HG03159 (cell line): ENCODE data around the gene LGR4.
"Not testable (repeated sequence)": the region's sequence is repeated elsewhere in the genome, so short reads cannot be mapped to it uniquely, and the experiment has no call there.

Experiments used
- ATAC-seq: cut with Tn5 transposase; IDR thresholded peaks from one replicate; pipeline ENCODE4 v1.9.1; 2021; ENCODE audit warnings: mild to moderate bottlenecking, moderate library complexity; ENCODE audit not compliant: unreplicated experiment

Gene LGR4

GRCh38 chr11:27460158-27460978, 12.2 kb downstream of the LGR4 start:
- no peak for ATAC-seq

- ATAC-seq = no peak
These were observed 13.4 kb downstream of the LGR4 start for GRCh38 chr11:27459191-27459590.

GRCh38 chr11:27458182-27458581, 14.4 kb downstream of the LGR4 start:
- ATAC-seq = no peak

- ATAC-seq = no peak
These were observed 15.7 kb downstream of the LGR4 start for GRCh38 chr11:27456795-27457329.

- no peak for ATAC-seq
These were observed 16.3 kb downstream of the LGR4 start for GRCh38 chr11:27456140-27456794.

GRCh38 chr11:27455667-27456066, 16.9 kb downstream of the LGR4 start:
- ATAC-seq = no peak

- ATAC-seq = no peak
These were observed 18.9 kb downstream of the LGR4 start for GRCh38 chr11:27453701-27454100.

- no peak for ATAC-seq
These were observed 20.4 kb downstream of the LGR4 start for GRCh38 chr11:27452147-27452546.

- ATAC-seq = no peak
These were observed 21.2 kb downstream of the LGR4 start for GRCh38 chr11:27451244-27451965.

GRCh38 chr11:27448184-27448540, 24.4 kb downstream of the LGR4 start:
- not testable (repeated sequence) for ATAC-seq

GRCh38 chr11:27447288-27448183, 25.1 kb downstream of the LGR4 start:
- ATAC-seq = no peak

- ATAC-seq = no peak
These were observed 27.0 kb downstream of the LGR4 start for GRCh38 chr11:27445625-27446024.

- ATAC-seq = no peak
These were observed 27.8 kb downstream of the LGR4 start for GRCh38 chr11:27444801-27445215.

GRCh38 chr11:27443746-27444507, 28.7 kb downstream of the LGR4 start:
- no peak for ATAC-seq

- no peak for ATAC-seq
These were observed 29.4 kb downstream of the LGR4 start for GRCh38 chr11:27443227-27443626.

- ATAC-seq = no peak
These were observed 32.5 kb downstream of the LGR4 start for GRCh38 chr11:27440090-27440489.

- no peak for ATAC-seq
These were observed 34.0 kb downstream of the LGR4 start for GRCh38 chr11:27438595-27438981.

GRCh38 chr11:27437829-27438594, 34.6 kb downstream of the LGR4 start:
- no peak for ATAC-seq

- ATAC-seq = no peak
These were observed 35.7 kb downstream of the LGR4 start for GRCh38 chr11:27436916-27437315.
